Activated CD4-positive, alpha-beta T cell treated with anti-CD3 and anti-CD28 coated beads, Interleukin-2, amount 10 ng/mL, durations not matched to agents 24 days and 14 days (primary cell): ENCODE results near the gene RADX. TPM values are rescaled to one million over a fixed set of nuclear protein-coding genes. Genes with fewer than 3 reads are reported as not detected.

Source experiments
- DNase-seq: peaks from one replicate; pipeline ENCODE4 v3.0.0; 2022
- H3K27ac Mint-ChIP-seq: one replicate; pipeline ENCODE4 v1.8.0; 2022; ENCODE audit warnings: mild to moderate bottlenecking, mixed read lengths
- H3K27me3 Mint-ChIP-seq: one replicate; pipeline ENCODE4 v1.8.0; 2022; ENCODE audit warnings: mixed read lengths
- H3K36me3 Mint-ChIP-seq: one replicate; pipeline ENCODE4 v1.8.0; 2022; ENCODE audit warnings: low read depth, mild to moderate bottlenecking, mixed read lengths
- H3K4me1 Mint-ChIP-seq: one replicate; pipeline ENCODE4 v1.8.0; 2021; ENCODE audit warnings: mixed read lengths
- H3K4me3 Mint-ChIP-seq: one replicate; pipeline ENCODE4 v1.8.0; 2022; ENCODE audit warnings: mild to moderate bottlenecking, moderate library complexity, mixed read lengths
- H3K9me3 Mint-ChIP-seq: one replicate; pipeline ENCODE4 v1.8.0; 2021; ENCODE audit warnings: mixed read lengths
- intact Hi-C: fragments of 100-400 bp; cut with micrococcal nuclease; formaldehyde crosslinking; loops from one replicate; pipeline ENCODE4 v1.15.1; 2023
- total RNA-seq: library from RNA; stranded (reverse); gene quantifications from 2 replicates; pipeline ENCODE4 v1.2.3, GENCODE V29; 2022

Gene RADX
- total RNA-seq, result 5.7 and 7.4 TPM in 2 replicates

GRCh38 chrX:106611679-106612392 lies at the start of gene RADX:
Gene RADX, plus strand, starts transcription at chrX:106611978. Its CDS starts 103 bp downstream, at chrX:106612081.
- Mint-ChIP-seq H3K4me3 (peak within 1 kb of the TSS; percentile 93), H3K27ac (peak within 1 kb of the TSS; percentile 83), H3K9me3 (no peaks in the 10 kb centered on the region), H3K4me1 (peaks cover 16% of the 10 kb centered on the region), H3K36me3 (no peaks in the 10 kb centered on the region), H3K27me3 (no peaks in the 10 kb centered on the region)
- peak; percentile 95 for DNase-seq
- intact Hi-C loops, result loop anchor here (1.0 kb wide), 1 partner anchor 128 kb away; no protein-coding TSS in a partner anchor

GRCh38 chrX:106564986-106565385 lies 46.8 kb upstream of the RADX start:
- peaks cover 2% of the 10 kb centered on the region for H3K27me3 Mint-ChIP-seq
- intact Hi-C loops, result no loop called here
- no peak overlapping the region for H3K27ac Mint-ChIP-seq

GRCh38 chrX:106566362-106566761 lies 45.4 kb upstream of the RADX start:
- Mint-ChIP-seq H3K4me3 (no peak overlapping the region), H3K27ac (no peak overlapping the region), H3K9me3 (no peaks in the 10 kb centered on the region), H3K27me3 (peaks cover 4% of the 10 kb centered on the region), H3K36me3 (no peaks in the 10 kb centered on the region), H3K4me1 (no peaks in the 10 kb centered on the region)
- DNase-seq, result no peak
- intact Hi-C loops, result no loop called here

More at GRCh38 chrX:106564986-106565385, 46.8 kb upstream of the RADX start:
- Mint-ChIP-seq H3K4me3 (no peak overlapping the region), H3K9me3 (no peaks in the 10 kb centered on the region), H3K36me3 (no peaks in the 10 kb centered on the region), H3K4me1 (no peaks in the 10 kb centered on the region)
- no peak for DNase-seq

- no peak overlapping the region for H3K4me3 Mint-ChIP-seq
- intact Hi-C loops, result no loop called here
- H3K27ac Mint-ChIP-seq, result no peak overlapping the region
- H3K27me3 Mint-ChIP-seq, result no peaks in the 10 kb centered on the region
- H3K9me3 Mint-ChIP-seq, result no peaks in the 10 kb centered on the region
- no peaks in the 10 kb centered on the region for H3K4me1 Mint-ChIP-seq
- DNase-seq, result no peak
- H3K36me3 Mint-ChIP-seq, result no peaks in the 10 kb centered on the region
These were observed 29.9 kb upstream of the RADX start for GRCh38 chrX:106581856-106582255.

GRCh38 chrX:106585478-106585877 lies 26.3 kb upstream of the RADX start:
- Mint-ChIP-seq H3K27me3 (no peaks in the 10 kb centered on the region), H3K36me3 (no peaks in the 10 kb centered on the region), H3K27ac (no peak overlapping the region), H3K4me3 (no peak overlapping the region), H3K4me1 (no peaks in the 10 kb centered on the region), H3K9me3 (no peaks in the 10 kb centered on the region)
- intact Hi-C loops, result no loop called here
- DNase-seq, result no peak

- no peaks in the 10 kb centered on the region for H3K4me1 Mint-ChIP-seq
- H3K36me3 Mint-ChIP-seq, result no peaks in the 10 kb centered on the region
- H3K27ac Mint-ChIP-seq, result no peak overlapping the region
- no peak for DNase-seq
- no peaks in the 10 kb centered on the region for H3K27me3 Mint-ChIP-seq
- intact Hi-C loops, result no loop called here
- no peak overlapping the region for H3K4me3 Mint-ChIP-seq
- H3K9me3 Mint-ChIP-seq, result no peaks in the 10 kb centered on the region
These were observed 23.0 kb upstream of the RADX start for GRCh38 chrX:106588801-106589200.

GRCh38 chrX:106599411-106599810 lies 12.4 kb upstream of the RADX start:
- no peak for DNase-seq
- intact Hi-C loops, result no loop called here
- H3K4me1 Mint-ChIP-seq, result no peaks in the 10 kb centered on the region
- H3K27ac Mint-ChIP-seq, result no peak overlapping the region
- no peaks in the 10 kb centered on the region for H3K36me3 Mint-ChIP-seq
- no peak overlapping the region for H3K4me3 Mint-ChIP-seq
- peaks cover 6% of the 10 kb centered on the region for H3K27me3 Mint-ChIP-seq
- no peaks in the 10 kb centered on the region for H3K9me3 Mint-ChIP-seq

- H3K4me3 Mint-ChIP-seq, result no peak overlapping the region
- no peaks in the 10 kb centered on the region for H3K36me3 Mint-ChIP-seq
- intact Hi-C loops, result no loop called here
- H3K27ac Mint-ChIP-seq, result no peak overlapping the region
- H3K9me3 Mint-ChIP-seq, result no peaks in the 10 kb centered on the region
- peaks cover 5% of the 10 kb centered on the region for H3K4me1 Mint-ChIP-seq
- DNase-seq, result no peak
- no peaks in the 10 kb centered on the region for H3K27me3 Mint-ChIP-seq
These were observed 5.2 kb upstream of the RADX start for GRCh38 chrX:106606571-106606970.

GRCh38 chrX:106608016-106608415 lies 3.8 kb upstream of the RADX start:
- H3K27me3 Mint-ChIP-seq, result no peaks in the 10 kb centered on the region
- no peaks in the 10 kb centered on the region for H3K9me3 Mint-ChIP-seq
- H3K4me3 Mint-ChIP-seq, result no peak overlapping the region
- intact Hi-C loops, result no loop called here
- H3K4me1 Mint-ChIP-seq, result peaks cover 12% of the 10 kb centered on the region
- peak; percentile 54 for DNase-seq
- H3K36me3 Mint-ChIP-seq, result no peaks in the 10 kb centered on the region
- H3K27ac Mint-ChIP-seq, result no peak overlapping the region

- Mint-ChIP-seq H3K27ac (peak overlapping the region; percentile 83), H3K36me3 (no peaks in the 10 kb centered on the region), H3K4me3 (peak overlapping the region; percentile 93), H3K9me3 (no peaks in the 10 kb centered on the region), H3K27me3 (no peaks in the 10 kb centered on the region), H3K4me1 (peaks cover 16% of the 10 kb centered on the region)
- intact Hi-C loops, result loop anchor here (1.0 kb wide), 1 partner anchor 127 kb away; no protein-coding TSS in a partner anchor
- DNase-seq, result no peak
These were observed 480 bp upstream of the RADX start for GRCh38 chrX:106611317-106611678.

- peak overlapping the region; percentile 83 for H3K27ac Mint-ChIP-seq
- no peaks in the 10 kb centered on the region for H3K36me3 Mint-ChIP-seq
- DNase-seq, result peak; percentile 58
- H3K4me1 Mint-ChIP-seq, result peaks cover 16% of the 10 kb centered on the region
- H3K4me3 Mint-ChIP-seq, result peak overlapping the region; percentile 93
- intact Hi-C loops, result no loop called here
- no peaks in the 10 kb centered on the region for H3K27me3 Mint-ChIP-seq
- H3K9me3 Mint-ChIP-seq, result no peaks in the 10 kb centered on the region
These were observed 600 bp downstream of the RADX start for GRCh38 chrX:106612393-106612763.

- H3K36me3 Mint-ChIP-seq, result no peaks in the 10 kb centered on the region
- H3K4me1 Mint-ChIP-seq, result peaks cover 14% of the 10 kb centered on the region
- H3K27me3 Mint-ChIP-seq, result no peaks in the 10 kb centered on the region
- no peak for DNase-seq
- H3K4me3 Mint-ChIP-seq, result peak overlapping the region; percentile 93
- no peak overlapping the region for H3K27ac Mint-ChIP-seq
- H3K9me3 Mint-ChIP-seq, result no peaks in the 10 kb centered on the region
- intact Hi-C loops, result no loop called here
These were observed 1.5 kb downstream of the RADX start for GRCh38 chrX:106613277-106613676.

- intact Hi-C loops, result no loop called here
These were observed 3.3 kb downstream of the RADX start for GRCh38 chrX:106615041-106615440.

GRCh38 chrX:106619797-106620196 lies 8.0 kb downstream of the RADX start:
- intact Hi-C loops, result no loop called here
- H3K27ac Mint-ChIP-seq, result no peak overlapping the region
- DNase-seq, result no peak
- no peaks in the 10 kb centered on the region for H3K9me3 Mint-ChIP-seq
- no peak overlapping the region for H3K4me3 Mint-ChIP-seq
- no peaks in the 10 kb centered on the region for H3K4me1 Mint-ChIP-seq
- H3K36me3 Mint-ChIP-seq, result peaks cover 3% of the 10 kb centered on the region
- H3K27me3 Mint-ChIP-seq, result no peaks in the 10 kb centered on the region

More at GRCh38 chrX:106615041-106615440, 3.3 kb downstream of the RADX start:
- H3K27ac Mint-ChIP-seq, result no peak overlapping the region
- peaks cover 13% of the 10 kb centered on the region for H3K4me1 Mint-ChIP-seq
- no peaks in the 10 kb centered on the region for H3K9me3 Mint-ChIP-seq
- no peaks in the 10 kb centered on the region for H3K36me3 Mint-ChIP-seq
- no peaks in the 10 kb centered on the region for H3K27me3 Mint-ChIP-seq
- no peak overlapping the region for H3K4me3 Mint-ChIP-seq
- DNase-seq, result no peak

GRCh38 chrX:106621836-106622235 lies 10.1 kb downstream of the RADX start:
- H3K27ac Mint-ChIP-seq, result no peak overlapping the region
- peaks cover 3% of the 10 kb centered on the region for H3K36me3 Mint-ChIP-seq
- intact Hi-C loops, result no loop called here
- no peaks in the 10 kb centered on the region for H3K9me3 Mint-ChIP-seq
- no peaks in the 10 kb centered on the region for H3K4me1 Mint-ChIP-seq
- no peak for DNase-seq
- no peak overlapping the region for H3K4me3 Mint-ChIP-seq
- H3K27me3 Mint-ChIP-seq, result no peaks in the 10 kb centered on the region
